ENCODE results near the gene CDCA4. TPM values are rescaled to one million over a fixed set of nuclear protein-coding genes. Genes with fewer than 3 reads are reported as not detected.

Gene CDCA4
- total RNA-seq: 10 to 100 TPM; 39.9 to 42.4 TPM

DNA sequence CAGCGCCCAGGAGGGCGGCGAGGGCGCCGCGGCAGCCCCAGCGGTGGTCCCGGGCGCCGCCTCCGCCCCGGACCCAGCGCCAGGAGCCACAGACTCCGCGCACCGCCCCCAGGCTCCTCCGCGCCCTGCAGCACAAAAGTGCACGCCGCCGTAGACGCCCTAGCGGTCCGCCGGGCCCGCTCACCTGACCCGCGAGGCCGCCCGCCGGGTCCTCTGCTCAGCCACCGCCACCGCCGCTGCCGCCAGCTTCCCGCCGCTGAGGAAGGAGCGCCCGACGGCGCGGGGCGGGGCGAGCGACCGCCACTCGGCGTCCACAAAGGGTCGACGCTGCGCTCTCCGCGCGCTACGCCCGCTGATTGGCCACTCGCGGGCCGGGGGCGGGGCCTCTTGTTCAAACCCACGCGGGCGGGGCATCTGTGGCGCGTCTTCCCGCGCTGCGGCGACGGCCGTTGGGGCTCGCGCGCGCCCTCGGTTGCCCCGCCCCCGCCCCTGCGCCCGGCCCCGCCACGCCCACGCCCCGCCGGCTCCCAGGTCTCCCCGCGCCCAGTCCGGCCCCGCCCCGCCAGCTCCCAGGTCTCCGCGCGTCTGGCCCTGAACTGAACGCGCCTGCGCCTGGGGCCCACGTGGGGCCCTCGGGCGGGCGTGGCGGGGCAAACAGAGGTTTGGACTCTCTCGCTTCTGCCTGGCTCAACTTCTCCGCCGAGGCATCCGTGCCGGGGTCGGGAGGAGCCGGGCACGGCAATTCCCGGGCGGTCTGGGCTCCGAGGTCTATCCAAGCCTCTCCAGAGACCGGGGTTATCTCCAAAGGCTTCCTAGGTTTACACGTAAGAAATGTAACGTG is at the start of gene CDCA4:
Gene CDCA4 (minus strand): TSS at position 269 of the 841 bp plus-strand sequence. CDS start 9,154 bp downstream, outside the sequence.

DNA sequence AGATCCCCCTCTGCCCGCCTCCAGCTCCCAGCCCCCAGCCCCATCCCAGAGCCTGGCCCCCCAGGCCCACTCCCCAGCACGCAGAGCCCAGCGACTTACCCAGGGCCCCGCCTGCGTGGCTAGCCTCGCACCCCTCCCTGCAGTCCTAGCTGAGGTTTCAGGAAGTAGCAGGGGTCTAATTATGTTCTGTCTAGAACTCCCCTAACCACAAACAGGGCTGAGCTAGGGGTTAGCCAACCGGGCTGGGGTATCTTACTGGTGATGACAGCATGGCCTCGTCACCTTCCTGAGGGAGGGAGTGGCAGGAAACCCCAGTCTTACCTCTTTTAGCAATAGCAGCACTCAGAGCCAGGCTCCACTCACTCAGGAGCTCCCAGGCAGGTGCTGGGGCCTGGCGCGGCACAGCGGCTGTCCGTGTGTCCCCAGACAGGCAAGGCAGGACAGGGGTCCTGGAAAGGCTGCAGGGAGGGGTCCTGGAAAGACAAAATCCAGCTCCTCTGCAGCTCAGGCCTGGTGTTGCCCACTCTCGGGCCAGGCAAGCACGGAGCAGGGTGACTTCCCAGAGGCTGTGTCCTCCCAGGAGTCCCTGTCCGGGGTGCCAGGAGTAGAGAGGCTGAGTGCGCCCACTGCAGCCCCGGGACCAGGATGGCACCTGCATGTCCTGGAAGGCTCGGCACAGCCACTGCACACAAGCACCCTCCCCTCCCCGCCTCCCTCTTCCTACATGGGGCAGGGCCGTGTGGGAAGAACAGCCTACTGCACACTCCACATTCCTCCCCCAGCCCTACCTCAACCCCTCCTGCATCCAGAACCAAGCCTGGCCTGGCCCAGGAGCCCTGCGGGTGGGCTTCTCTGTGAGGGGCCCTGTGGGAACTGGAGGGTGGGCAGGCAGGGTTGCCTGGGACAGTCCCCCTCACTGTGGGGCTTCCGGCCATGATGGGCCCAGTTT is 44.7 kb upstream of the CDCA4 start, which contains the start of gene GPR132:
Gene GPR132 (minus strand): TSS at position 151 of the 949 bp plus-strand sequence. CDS start 10,010 bp downstream, outside the sequence.

DNA sequence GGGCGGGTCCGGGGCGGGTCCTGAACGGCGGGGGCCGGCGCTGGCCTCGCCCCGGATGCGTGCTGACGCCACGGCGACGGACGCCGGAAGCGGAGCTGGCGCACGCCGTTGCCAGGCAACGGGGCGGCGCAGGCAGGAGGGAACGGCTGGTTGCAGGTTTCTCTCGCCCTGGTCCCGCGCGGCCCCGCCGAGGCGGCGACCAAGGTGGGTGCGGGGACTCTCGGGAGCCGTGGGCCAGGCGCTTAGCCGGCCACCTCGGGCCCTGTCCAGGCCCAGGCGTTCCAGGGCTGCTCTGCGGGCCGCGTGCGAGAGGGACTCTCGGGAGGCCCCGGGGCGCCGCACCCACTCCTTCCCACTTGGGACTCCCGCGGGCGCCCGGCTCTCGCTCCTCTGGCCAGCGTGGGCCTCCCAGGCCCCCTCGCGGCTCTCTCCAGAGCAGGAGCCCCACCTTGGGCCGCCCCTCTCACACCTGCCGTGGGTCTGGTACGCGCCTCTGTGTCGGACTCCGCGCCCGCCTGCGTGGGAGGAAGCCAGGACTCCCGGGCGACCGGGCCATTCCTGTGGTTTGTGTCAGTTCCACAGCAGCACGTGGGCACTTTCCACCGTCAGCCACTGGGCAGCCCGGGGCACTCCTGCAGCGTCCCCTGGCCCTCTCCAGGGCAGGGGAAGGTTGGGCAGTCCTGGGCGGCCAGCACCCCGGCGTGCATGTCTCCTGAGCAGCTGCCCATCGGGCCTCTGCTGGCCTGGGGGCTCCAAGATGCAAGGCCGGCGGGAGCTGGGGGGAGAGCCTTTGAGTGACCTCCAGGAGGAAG is 35.0 kb downstream of the CDCA4 start, which contains the start of gene CLBA1:
Gene CLBA1 (plus strand): TSS at position 114 of the 812 bp plus-strand sequence. CDS start 644 bp downstream, at position 758.

DNA sequence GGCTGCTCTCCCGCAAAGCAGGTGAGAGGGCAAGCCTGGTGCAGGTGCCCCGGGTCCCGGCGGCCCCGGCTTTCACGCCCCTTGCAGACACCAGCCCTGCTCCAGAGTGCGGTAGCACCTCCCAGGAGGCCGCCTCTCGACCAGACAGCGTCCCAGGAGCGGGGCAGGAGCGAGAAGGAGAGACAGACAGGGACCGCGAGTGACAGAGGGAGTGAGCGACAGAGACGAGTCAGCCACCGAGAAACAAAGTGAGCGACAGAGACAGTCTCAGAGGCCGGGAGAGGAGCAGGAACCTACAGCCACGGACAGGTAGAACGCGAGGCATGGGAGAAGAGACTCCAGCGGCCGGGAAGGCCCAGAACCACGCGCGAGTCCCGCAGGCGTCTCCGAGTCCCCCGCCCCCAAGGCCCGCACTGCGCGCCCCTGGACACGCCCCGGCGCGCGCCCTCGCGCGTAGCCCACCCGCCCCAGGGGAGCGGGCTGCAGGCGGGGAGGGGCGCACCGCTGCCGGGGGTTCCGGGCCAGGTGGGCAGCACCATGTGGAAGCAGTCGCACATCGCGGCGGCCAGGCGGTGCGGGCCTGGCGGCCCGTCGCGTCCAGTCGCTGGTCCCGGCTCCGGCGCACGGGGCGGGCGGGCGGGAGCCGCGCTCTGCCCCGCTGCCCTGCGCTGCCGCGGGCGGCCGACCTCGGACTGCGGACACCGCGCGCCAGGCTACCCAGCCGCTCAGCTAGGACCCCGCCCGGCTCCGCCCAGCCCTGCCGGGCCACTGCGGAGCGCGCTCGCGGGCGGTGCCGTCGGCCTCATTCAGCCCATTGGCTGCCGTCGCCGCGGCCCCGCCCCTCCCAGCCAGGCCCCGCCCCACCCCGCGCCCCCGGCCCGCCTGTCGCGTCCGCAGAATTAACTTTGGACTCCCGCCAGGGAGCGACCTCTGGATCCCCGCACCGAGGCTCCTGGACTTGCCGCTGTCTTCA is 42.9 kb downstream of the CDCA4 start, which contains the start of gene AHNAK2:
Gene AHNAK2 (minus strand): TSS at position 694 of the 973 bp plus-strand sequence. CDS start 137 bp downstream, at position 557.

Other genes with a start within 250 kb of the CDCA4 start
- gene AKT1, start 225.3 kb downstream of the CDCA4 start, total RNA-seq: 100 to 1,000 TPM; 137 to 139 TPM
- gene ZBTB42, start 220.0 kb downstream of the CDCA4 start, total RNA-seq: 1 to 10 TPM; 5.1 to 5.6 TPM
- 1 to 10 TPM; 4.7 to 4.9 TPM for gene CEP170B, start 155.8 kb downstream of the CDCA4 start, total RNA-seq
- gene PLD4, start 96.2 kb downstream of the CDCA4 start, total RNA-seq: not detected
- under 1 TPM in 1 of 2 experiments, not detected in 1; 0.07 TPM for gene AHNAK2, start 42.7 kb downstream of the CDCA4 start, total RNA-seq
- gene CLBA1, start 35.3 kb downstream of the CDCA4 start, total RNA-seq: under 1 TPM; 0.43 to 0.48 TPM
- gene GPR132, start 44.3 kb upstream of the CDCA4 start, total RNA-seq: 10 to 100 TPM; 45.0 to 46.9 TPM
- 1 to 10 TPM; 6.2 to 6.9 TPM for gene JAG2, start 147.7 kb upstream of the CDCA4 start, total RNA-seq
- gene NUDT14, start 160.2 kb upstream of the CDCA4 start, total RNA-seq: 10 to 100 TPM; 39.1 to 42.4 TPM
- gene BTBD6, start 227.4 kb upstream of the CDCA4 start, total RNA-seq: 10 to 100 TPM; 43.6 to 44.5 TPM

Measured in activated naive CD4-positive, alpha-beta T cell treated with anti-CD3 and anti-CD28 coated beads, Interleukin-2, amount 10 ng/mL, durations not matched to agents 5 hours and 36 hours (primary cell).